HG03571 (cell line): ENCODE results near the gene PTPMT1.
A peak's percentile ranks its signal among the peaks of the same experiment; 100 is the strongest.

ENCODE experiments used
- ATAC-seq: cut with Tn5 transposase; IDR thresholded peaks from one replicate; pipeline ENCODE4 v1.9.1; 2021; ENCODE audit not compliant: unreplicated experiment

The PTPMT1 gene

DNA sequence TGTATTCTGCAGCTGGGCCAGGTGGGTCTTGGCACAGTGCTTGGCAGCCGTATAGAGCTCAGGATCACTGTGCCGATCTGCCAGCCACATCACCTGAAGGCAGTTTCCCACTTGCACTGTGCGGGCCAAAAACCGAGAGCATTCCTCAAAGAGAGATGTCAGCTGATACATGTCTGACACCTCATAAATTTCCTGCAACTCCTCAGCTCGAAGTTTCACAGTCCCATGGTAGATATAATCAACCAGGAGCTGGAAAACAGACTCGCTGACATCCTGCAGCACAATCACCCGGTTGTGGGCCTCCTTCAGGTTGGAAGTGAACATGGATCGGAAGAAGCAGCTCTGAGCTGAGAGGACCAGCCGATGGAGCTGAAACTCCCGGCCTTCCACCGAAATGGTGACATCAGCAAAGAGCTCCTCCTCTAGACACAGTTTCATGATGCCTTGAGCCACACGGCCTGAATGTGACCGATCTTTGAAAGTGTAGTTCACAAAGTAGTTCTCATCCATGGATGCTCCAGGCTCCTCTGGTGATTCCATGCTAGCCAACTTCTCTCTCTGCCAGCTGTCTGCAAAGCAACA is 12.2 kb downstream of the PTPMT1 start:
- ATAC-seq = no peak

DNA sequence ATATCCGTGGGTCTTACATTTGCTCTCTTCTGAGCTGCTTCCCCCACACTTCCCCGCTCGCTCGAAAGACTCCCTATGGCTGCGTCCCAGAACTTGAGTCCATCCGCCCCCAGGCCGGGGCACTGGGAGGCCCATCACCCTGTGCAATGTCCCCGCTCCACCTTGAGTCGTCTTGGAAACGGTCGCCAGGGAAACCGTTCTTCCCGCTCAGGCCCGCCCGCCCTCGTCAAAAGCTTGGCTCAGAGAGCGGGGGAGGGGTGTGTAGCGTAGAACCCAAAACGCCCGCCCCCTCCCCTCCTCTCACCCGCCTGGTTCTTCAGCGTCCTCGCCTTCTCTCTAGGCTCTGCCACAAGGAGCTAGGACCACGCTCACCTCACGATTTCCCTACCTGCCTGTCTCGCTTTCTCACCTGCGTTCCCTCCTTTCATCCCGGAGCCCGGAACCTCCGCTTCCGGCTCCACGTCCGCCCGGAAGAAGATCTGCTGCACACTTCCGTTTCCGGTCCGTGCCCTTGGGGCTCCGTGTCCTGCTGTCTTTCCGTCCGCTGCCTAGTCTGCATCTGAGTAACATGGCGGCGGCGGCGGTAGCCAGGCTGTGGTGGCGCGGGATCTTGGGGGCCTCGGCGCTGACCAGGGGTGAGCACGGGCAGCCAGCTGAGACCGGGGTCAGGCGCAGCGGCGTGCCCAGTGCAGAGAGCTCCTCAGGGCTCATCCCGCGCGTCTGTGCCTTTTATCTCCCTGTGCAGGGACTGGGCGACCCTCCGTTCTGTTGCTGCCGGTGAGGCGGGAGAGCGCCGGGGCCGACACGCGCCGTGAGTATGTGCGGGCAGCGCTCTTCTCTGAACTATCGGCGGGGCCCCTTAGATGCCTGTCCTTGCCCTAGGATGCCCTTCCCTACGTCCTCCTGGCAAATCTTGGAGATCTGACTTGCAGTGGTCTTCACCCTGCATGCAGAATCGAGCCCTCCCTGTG is 13.4 kb downstream of the PTPMT1 start, which contains the start of the genes KBTBD4 and NDUFS3:
TSS of gene KBTBD4 (minus strand) at position 447 of the 971 bp plus-strand sequence. CDS start at position 428, 19 bp downstream.
TSS of gene NDUFS3 (plus strand) at position 551 of the 971 bp plus-strand sequence. CDS start at position 569, 18 bp downstream.
- peak; percentile 80 for ATAC-seq

DNA sequence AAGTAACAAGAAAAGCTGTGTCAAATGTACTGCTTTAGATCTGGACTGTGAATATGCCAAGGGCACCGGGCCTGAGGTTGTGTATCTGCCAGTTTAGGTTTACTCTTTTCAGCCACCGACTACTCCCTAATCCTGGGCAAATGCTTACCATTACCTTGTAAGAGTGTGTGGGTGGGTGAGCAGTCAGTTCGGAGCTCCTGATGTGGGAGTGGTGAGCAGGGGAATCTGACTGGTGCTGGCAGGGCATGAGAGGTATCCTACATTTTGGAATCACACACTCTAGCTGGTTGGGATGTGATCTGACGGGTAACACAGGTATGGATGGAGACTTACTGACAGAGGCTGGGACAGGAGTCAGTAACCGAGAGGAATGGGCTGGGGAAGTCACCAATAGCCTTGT is 18.4 kb downstream of the PTPMT1 start:
- no peak for ATAC-seq

DNA sequence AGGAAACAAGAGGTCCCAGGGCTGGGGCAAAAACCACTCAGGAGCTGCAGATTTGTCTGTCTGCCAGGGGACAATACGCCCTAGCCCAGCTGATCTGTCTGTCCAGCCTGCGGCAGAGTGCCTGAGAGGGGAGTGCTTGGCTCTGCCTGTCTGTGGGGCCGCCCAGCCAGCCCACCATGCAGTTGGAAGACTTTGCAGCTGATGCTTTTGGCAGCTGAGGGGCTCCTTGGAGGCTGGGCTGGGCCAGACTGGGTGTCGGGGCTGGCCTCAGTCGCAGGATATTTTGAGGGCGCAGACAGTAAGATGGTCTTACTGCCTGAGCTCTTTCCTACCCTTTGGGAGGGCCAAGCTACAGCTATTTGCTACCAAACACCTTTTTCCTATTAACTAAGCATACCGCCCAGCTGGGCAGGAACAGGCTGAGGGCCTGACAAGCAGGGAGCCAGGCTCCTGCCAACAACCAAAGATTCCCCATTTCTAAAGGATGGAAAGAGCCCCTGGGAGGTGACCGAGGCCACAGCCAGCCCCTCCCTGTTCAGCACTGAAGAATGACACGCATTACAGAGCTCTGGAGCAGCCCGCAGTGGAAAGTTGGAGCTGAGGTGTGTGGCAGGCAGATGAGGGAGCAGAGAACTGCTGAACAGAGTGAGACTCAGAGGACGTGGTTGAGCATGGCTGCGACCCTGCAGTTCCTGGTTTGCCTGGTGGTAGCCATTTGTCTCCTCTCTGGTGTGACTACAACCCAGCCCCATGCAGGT is 20.9 kb downstream of the PTPMT1 start, which contains the start of gene FAM180B:
TSS of gene FAM180B (plus strand) at position 581 of the 758 bp plus-strand sequence. CDS start at position 672, 91 bp downstream.
- ATAC-seq = no peak

DNA sequence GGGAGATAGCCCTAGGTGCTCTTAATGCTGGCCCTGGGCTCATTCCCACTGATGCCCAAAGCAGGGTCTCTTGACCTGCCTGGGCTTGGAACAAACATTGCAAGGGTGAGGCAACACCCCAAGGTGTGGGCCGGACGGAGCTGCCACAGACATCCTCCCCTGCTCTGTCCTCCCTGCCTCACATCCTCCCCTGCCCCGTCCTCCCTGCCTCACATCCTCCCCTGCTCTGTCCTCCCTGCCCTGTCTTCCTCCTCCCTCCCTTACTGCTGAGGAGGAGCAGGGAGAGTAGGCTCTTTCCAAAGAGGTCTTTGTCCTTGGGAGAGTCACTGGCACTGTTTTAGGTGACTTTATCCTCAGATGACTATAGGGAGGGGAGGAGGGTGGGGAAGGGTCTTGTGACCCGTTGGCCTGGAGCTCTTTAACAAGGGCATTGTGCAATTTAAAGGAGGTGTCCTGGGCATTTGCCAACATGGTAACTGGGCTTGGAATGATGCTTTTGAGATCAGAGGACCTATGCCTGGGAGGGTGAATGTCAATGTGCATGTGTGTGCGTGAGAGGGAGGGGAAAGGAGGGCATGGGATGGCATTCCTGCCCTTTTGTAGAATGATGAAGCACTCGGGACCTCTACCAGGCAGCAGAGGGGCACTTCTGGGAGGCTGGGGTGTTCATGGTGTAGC is 21.8 kb downstream of the PTPMT1 start:
- no peak for ATAC-seq

DNA sequence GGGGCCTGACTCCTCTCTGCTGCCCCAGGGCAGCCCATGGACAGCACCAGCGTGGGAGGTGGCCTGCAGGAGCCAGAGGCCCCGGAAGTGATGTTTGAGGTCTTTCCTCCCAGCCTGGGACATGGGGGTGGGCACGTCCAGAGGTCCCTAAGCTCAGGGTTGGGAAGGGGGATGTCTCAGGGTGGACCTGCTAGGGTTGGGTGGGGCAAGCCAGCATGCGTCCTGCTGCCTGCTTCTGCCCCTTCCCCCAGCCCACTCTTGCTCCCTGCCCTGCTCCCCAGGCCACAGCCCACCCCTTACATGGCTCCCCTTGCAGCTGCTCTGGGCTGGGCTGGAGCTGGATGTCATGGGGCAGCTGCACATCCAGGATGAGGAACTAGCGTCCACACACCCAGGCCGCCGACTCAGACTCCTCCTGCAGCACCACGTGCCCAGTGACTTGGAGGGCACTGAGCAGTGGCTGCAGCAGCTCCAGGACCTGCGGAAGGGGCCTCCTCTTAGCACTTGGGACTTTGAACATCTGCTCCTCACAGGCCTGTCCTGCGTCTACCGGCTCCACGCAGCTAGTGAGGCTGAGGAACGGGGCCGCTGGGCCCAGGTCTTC is 22.4 kb downstream of the PTPMT1 start:
- no peak for ATAC-seq

DNA sequence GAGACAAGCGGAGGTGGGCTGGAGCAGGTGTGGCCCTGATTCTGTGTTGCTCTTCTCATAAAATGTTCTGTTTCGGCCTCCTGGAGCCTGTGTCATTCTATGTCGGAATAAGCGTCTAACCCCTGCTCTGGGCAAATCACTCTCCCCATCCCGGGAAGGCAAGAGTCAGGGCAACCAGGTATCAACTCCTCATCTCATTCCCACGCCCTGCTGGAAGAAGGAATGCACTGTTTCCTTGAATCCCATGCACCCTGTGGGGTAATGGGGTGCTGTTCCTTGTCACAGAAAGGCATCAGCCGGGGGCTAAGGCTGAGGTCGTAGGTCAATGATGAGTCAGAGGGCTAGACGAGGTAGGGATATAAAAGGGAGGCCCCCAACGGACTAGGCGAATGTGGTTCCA is 23.7 kb downstream of the PTPMT1 start:
- ATAC-seq = no peak

DNA sequence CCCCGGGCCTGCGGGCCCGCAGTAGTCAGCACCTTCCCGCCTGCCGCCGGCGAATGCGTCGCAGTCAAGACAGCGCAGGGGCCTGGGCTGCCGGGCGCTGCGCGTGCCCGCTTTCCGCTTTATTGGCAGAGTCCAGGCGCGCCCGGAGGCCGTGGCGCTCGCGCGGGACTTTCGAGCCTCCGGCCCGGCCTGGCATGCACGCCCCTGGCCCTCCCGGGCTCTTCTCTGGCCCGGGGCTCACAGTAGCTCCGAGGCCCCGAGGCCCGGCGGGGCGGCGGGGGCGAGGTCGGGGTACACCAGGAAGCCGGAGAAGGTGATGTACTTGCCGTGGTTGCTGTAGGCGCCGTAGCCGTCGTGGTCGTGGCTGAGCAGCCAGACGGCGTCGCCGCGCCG is 24.2 kb downstream of the PTPMT1 start:
- ATAC-seq = no peak

DNA sequence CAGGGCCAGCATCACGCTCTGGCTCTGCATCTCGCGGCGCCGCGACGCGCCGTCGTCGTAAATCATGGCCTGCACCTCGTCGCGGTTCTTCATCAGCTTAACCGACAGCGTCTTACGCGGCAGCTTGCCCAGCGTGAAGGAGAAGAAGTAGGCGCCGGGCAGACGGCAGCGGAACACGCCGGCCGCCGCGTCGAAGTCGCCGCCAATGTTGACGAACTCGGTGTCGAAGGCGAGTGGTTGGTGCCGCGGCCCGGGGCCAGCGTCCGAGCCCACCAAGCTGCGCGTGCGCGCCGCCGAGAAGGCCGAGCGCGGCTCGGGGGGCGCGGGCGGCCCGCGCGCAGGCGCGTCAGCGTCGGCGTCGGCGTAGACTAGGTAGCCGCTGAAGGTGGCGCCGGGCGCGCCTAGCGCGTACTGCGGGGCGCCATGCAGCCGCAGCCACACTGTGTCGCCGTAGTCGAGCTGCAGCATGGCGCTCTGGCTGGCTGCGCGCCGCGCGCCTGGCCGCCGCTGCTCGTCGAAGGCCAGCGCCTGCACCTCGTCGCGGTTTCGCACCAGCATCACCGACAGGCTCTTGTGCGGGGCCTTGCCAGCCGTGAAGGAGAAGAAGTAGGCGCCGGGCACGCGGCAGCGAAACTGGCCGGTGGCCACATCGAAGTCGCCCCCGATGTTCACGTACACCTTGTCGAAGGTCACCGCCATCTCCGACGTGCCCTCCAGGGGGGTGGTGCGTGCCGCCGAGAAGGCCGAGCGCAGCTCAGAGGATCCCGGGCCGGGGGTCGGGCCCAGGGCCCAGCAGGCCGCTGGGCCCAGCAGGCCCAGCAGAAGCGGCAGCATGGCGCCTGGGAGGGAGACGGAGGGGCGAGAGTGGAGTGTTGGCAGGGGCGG is 24.8 kb downstream of the PTPMT1 start:
- ATAC-seq = no peak

DNA sequence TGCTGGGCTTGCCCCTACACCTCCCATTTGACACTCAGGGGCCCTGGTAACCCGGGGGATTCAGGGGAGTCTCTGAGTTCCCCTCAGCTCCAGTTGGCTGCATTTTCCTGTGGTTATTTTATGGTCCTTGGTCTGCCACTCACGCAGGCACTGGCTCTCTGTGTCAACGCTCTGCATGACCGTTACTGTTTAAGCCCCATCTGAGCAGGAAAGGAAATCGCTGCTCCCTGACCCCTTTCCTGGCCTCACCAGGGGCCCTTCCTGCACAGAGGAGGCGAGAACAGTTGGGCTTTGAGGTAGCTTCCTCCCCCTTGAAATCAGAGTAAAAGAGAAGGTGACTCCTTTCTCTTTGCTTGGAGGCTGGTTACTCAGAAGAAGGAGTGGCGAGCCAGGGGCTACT is 26.4 kb downstream of the PTPMT1 start:
- ATAC-seq = no peak

DNA sequence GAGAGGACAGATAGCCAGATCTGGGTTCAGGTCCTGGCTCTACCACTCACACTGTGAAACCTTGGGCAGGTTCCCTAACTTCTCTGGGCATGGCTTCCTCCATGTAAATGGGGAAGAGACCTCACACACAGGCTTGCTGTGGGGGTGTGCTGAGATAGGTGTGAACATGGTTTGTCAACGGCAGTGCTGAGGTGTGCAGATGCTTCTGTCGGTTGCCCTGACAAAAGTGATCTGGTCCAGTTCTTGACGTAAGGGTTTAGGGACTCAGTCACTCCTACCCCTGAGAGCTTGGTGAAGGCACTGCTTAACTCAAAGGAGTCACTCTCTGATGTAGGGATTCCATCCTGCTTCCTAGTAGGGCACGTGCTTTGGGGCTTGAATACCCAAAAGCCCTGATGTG is 26.9 kb downstream of the PTPMT1 start:
- no peak for ATAC-seq

DNA sequence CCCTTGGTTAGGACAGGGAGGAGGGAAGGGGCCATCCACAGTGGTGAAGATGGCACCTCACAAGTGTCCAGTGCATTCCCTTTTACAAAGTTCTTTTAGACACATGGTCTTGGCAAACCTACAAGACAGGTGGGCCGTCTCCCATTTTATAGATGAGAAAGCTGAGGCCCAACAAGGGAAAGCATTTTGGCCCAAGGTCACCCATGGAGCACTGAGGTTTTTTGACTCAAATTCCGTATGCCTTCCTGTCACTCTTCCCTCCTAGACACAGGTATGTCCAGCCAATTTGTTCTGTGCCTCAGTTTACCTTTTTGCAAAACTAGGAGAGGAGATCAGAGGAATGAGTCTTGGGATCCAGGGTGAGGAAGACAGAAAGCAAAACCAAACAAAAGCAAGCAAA is 27.6 kb downstream of the PTPMT1 start:
- ATAC-seq = no peak

DNA sequence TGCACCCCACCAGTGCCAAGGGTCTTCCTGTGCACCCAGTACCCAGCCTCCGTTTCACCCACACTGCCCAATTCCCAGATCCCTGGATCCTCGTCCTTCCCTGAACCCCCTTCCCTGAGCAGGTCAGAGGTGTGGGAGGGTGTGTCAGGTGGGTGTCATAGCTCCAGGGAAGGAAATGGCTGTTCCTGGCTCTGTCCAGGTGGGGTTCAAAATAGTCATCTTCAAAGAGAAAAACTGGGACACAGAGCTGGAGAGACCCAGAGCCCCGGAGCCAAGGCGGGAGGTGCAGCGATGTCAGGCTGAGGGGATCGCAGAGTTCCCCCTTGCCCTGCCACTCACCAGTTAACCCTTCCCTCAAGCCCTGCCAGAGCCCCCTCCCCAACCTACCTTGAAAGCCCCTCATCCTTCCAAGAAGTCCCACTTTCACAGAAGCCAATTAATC is 28.1 kb downstream of the PTPMT1 start:
- no peak for ATAC-seq

DNA sequence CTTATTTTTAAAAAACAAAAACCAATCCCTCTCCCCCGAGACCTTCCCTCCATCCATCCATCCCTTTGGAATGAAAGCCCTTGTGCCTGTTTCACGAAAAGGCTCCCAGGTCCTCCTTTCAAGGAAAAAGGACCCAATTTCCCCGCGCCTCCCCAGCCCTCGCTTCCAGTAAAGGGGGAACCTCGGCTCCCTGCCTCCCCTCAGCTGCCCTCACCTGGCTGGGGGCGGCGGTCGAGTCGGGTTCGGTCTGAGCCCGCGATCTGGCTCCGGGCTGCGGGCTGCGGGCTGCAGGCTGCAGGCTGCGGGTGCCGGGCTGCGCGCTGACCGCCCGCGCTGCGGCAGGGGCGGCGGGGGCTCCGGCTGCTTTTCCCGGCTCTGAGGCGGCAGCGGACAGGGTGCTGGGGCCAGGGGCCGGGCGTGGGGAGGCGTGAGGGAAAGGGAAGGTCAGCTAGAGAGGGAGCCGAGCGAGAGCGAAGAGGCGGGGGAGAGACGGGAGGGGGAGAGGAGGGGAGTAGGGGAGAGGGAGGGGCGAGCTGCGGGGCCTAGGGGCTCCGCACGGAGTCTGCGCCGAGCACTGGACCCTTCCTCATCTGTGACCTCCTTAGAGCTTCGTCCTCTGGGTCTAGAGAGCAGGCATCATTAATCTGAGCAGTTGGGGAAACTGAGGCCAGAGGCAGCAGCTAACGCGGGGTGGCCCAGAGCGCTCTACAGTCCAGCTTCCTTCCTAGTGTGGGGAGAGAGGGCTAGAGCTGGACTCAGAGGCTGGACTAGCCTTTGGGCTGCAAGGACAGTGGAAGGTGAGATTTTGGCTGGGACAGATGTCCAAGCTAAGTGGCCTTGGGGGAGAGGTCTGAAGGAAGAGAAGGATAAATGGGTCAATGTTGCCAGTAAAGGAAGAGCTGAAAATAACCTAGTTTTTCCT is 28.8 kb downstream of the PTPMT1 start, which contains the start of gene C1QTNF4:
TSS of gene C1QTNF4 (minus strand) at position 478 of the 922 bp plus-strand sequence. CDS start 3,601 bp downstream, outside the sequence.
- no peak for ATAC-seq

DNA sequence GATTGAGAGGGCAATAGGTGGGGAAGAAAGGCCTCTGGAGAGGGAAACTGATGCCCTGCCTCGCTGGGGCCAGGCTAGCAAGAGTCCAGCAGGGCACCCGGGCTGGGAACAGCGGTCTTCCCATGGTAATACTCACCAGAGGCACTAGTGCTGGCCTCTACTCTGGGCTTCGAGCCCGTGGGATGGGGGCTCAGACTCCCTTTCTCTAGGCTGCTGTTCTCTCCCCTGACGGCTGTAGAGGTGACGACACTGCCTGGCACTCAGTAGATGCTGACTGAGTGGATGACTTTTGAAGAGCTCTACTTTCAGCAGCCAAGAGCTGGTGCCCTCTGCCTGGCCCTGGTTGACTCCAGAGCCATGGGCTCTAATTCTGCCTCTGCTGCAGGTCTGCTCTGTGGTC is 29.6 kb downstream of the PTPMT1 start:
- ATAC-seq = no peak

DNA sequence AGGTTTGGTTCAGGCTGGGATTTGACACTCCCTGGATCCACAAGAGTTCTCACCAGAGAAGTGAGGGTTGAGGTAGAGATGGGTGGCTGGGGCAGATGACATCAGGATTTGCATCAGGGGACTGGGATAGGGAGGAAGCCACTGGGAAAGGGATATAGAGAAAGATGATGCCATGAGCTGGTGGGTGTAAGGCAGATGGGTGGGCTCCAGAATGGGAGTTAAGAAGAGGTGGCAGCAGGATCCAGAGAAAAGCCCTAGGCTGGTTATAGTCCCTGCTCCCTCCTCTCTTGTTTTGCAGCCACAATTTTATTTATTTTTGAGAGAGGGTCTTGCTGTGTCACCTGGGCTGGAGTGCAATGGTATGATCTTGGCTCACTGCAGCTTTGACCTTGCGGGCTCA is 30.6 kb downstream of the PTPMT1 start:
- ATAC-seq = no peak

DNA sequence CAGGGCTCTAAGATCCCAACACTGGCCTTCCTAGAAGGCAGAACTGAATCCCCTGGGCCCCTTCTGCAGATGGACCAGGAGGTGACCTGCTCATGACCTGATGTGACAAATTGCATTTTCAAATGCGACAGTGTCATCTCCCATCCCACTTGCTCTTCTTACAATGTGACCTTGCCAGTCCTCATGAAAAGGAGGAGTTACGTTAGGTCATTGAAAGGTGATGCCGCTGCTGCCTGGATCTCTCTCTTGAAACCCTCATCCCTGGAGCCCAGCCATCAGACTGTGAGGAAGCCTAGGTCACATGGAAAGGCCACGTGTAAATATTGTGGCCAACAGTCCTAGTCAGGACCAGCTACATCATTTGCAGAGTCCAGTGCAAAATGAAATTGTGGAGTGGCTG is 34.5 kb downstream of the PTPMT1 start:
- ATAC-seq = no peak

DNA sequence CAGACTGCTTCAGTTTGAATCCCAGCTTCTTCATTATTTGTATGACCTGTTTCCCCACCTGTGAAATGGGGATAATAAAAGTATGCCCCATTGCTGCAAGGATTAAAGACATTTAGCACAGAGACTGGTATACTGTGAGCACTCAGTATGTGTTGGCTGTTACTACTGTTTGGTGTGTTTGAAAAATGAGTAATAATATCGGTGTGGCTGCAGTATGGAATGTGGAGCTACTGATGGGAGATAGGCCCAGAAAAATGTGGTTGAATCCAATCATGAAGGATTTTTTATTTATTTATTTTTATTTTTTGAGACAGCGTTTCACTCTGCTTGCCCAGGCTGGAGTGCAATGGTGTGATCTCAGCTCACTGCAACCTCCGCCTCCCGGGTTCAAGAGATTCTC is 37.9 kb downstream of the PTPMT1 start:
- no peak for ATAC-seq
